GM21367 (cell line): ENCODE measurements around the gene NSMF.
A peak's percentile ranks its signal among the peaks of the same experiment; 100 is the strongest.

Source experiments
- ATAC-seq: cut with Tn5 transposase; IDR thresholded peaks from one replicate; pipeline ENCODE4 v1.9.1; 2021; ENCODE audit not compliant: unreplicated experiment

The NSMF gene

DNA sequence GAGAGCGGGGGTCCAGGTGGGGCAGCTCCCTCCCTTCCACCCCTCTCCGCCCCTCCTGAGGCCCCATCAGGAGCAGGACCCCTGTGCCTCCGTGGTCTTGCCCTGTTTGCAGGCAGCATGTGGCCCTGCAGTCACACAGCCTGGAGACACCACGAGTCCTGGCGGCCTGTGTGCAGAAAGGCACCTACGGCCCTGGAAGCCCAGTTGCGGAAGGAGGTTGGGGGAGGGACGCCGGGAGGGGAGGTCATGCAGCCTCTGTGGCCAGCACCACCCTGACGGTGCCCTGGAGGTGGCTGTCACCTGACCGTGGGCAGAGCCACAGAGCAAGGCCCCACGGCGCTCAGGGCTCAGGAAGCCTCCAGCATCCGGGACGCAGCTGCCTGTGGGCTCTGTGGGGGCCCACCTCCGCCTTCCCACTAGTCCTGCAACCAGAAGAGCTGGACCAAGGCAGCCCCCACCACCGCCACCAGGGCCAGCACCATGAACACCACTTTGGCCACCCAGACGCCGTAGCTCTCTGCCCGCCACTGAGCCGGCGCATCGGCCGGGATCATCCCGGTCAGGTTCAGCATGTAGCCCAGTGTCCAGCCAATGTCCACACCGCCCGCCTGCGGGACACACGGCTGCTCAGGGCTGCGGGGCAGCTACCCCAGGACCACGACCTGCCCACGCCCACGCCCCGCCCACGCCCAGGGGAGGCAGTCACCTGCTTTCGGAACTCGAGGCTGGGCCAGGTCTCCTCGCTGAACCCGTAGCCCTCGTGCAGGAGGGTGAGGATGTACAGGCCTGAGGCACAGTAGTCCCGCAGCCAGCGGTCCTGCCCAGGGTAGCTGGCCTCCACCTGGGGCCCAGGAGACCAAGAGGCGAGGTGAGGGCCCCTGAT is 24.4 kb downstream of the NSMF start:
- ATAC-seq = no peak

DNA sequence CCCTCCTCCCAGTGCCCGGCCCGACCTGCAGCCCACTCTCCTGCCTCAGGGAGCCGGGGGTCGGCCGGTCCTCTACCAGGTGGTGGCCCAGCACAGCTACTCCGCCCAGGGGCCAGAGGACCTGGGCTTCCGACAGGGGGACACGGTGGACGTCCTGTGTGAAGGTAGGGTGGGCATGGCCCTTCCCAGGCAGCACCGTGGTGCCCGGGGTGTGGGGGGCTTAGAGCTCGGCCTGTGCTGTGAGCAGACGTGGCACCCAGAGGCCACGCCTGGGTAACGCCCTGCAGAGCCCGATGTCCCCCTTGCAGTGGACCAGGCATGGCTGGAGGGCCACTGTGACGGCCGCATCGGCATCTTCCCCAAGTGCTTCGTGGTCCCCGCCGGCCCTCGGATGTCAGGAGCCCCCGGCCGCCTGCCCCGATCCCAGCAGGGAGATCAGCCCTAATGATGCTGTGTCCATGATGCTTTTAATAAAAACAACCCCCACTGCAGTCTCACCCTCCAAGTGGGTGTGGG is 25.2 kb downstream of the NSMF start:
- ATAC-seq = no peak

DNA sequence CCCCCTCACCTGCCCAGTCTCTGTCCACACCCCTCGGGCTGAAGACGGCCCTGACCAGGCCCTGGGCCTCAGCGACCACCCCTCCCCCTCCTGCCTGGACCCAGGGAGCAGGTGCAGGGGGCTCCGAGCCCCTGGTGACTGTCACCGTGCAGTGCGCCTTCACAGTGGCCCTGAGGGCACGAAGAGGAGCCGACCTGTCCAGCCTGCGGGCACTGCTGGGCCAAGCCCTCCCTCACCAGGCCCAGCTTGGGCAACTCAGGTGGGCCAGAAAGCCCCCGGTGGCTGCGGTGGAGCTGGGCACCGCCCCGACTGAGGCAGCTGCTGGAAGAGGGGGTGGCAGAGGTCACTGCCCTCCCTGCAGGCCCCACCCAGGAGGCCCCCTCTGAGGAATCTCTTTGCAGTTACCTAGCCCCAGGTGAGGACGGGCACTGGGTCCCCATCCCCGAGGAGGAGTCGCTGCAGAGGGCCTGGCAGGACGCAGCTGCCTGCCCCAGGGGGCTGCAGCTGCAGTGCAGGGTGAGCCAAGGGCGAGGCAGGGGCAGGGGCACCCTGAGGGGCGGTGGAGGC is 25.7 kb downstream of the NSMF start:
- ATAC-seq = no peak

DNA sequence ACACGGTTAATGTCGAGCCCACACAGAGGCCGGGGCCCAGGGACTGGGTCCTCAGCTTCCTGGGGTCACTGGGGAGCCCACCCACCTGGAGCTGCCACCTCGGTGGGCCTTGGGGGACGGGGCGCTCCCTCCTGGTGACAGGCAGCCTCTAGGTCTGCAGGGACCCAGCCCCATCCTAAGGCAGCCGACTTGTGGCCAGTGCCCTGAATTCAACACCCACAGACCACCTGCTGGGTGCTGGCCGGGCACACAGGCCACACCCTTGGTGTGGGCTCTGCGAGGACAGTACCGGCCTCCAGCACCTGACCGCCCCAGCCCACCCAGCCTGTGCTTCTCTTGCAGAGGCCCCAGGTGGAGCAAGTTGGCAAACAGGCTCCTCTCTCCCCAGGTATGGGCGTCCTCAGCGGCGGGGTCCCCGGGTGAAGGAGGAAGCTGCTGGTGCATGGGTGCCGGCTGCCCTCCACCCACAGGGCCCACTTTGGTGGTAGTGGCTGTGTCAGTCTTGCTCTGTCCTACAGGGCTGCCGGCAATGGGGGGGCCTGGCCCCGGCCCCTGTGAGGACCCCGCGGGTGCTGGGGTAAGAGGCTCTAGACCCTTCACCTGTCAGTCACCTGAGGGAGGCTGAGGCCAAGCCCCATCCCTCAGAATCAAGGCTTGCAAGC is 26.3 kb downstream of the NSMF start:
- no peak for ATAC-seq

DNA sequence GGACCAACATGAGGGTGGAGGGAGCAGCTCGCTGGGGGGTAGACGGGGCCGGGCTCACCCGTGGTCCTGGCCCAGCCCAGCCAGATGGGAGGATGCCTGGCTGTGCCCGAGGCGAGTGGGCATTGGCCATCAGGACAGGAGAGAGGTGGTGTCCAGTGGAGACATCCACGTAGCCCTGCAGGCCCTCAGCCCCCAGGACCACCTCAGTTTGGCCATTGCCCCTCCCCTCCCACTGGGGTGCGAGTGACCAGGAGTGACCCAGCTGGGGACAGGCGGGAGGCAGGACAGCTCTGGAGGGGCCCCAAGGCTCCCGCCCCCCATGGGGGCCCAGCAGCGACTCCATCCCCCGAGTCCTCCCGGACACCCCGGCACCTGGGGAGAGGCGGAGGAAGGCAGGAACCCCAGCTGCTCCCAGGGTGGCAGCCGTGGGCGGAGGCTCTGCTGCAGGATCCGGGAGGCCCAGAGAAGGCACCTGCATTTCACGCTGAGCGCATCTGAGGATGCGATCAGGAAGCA is 27.7 kb downstream of the NSMF start:
- no peak for ATAC-seq

DNA sequence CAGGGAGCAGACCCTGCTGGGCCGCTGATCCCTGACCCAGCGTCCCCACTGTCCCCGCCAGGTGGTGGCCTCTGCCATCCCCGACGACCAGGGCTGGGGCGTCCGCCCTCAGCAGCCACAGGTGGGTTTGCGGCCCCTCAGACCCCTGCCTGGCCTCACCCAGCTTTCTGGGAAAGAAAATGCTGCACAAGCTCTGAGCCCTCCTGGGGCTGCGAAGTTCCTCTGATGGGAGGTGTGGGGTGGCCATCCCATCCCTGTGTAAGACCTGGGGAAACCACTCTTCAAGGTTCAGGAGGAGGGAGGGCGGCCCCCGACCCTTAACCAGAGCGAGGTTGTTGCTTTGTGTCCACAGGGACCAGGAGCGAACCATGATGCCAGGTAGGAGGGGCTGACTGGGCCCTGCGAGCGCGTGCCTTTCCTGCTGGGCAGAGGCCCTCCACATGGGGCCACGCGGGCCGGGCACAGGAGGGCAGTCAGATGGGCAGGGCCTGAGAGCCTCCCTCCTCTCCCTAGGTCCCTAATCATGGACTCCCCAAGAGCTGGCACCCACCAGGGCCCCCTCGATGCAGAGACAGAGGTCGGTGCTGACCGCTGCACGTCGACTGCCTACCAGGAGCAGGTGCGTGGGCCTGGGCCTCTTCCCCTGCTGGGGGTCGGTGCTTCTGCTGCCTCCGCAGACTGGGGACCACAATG is 28.3 kb downstream of the NSMF start:
- no peak for ATAC-seq

DNA sequence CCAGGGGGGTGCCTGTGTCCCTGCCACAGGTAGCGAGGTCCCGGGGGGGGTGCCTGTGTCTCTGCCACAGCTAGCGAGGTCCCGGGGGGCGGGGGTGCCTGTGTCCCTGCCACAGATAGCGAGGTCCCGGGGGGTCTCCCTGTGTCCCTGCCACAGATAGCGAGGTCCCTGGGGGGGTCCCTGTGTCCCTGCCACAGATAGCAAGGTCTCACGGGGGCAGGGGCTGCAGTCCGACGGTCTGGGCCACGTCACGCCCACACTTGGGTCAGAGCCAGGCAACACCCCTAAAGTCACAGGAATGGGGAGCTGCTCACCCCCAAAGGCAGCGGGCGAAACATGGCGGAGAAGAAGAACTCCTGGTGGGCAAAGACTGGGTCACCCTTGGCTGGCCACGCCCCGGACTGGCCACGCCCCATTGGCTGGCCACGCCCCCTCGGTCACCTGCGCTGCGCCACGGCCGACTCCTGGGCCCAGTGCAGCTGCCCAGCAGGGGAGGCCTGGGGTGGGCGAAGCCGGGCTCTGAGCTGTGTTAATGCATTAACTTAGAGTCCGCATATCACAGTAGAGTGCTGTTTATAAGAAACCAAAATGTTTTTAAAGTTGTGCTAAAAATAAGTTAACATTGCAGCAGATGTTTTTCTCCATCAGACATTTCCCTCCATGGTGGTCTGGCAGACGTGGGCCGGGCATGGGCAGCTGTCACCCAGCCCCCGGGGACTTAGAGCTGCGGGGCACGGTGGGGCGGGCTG is 29.0 kb downstream of the NSMF start:
- ATAC-seq = no peak

DNA sequence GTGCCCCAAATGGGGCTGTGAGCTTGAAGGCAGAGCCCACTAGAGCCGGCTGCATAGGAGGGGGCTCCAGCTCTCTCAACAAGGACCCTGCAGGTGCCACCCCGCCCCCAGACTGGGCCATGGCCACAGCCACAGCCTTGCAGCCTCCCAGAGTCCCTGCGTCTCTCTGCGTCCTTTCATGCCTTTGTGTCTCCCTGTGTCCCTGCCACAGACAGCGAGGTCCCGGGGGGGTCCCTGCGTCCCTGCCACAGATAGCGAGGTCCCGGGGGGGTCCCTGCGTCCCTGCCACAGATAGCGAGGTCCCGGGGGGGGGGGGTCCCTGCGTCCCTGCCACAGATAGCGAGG is 29.6 kb downstream of the NSMF start:
- no peak for ATAC-seq

DNA sequence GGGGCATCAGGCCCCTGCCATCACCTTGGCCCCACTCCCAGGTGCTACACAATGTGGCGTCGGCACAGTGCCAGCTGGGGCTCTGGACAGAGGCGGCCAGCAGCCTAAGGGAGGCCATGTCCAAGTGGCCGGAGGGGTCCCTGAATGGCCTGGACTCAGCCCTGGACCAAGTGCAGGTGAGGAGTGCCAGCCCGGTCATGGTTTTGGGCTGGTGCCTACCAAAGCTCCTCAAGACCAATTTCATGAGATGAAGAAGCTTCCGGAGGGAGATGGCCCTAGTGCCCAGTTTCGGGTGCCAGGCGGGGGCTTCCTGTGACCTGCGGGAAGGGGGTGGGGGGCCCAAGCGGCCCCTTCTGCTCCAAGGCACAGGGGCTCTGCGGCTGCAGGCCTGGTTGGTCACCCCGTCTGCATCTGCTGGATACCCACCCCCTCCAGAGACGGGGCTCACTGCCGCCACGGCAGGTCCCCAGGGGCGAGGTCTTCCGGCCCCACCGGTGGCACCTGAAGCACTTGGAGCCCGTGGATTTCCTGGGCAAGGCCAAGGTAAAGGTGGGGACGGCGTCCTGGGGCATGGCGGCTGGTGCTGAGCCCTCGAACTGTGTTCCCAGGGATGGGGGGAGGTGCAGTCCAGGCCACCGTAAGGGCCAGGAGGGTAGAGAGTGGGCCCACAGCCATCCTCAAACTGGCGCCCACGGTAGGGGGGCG is 30.1 kb downstream of the NSMF start:
- ATAC-seq = no peak

DNA sequence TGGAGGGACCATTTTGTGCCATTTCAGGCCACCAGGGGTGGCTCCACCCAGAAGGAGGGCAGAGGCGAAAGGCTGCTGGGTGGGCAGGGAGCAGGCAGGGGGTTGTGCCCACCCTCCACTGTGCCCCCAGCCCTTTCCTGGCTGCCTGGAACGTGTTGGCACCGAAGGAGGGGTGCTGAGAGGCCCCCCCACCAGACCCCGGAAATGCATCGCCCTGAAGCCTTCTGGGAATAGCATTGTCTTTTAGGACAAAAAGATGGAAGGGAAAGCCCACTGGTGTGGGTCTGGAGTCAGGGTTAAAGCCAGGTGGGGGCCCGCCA is 30.9 kb downstream of the NSMF start:
- ATAC-seq = no peak

DNA sequence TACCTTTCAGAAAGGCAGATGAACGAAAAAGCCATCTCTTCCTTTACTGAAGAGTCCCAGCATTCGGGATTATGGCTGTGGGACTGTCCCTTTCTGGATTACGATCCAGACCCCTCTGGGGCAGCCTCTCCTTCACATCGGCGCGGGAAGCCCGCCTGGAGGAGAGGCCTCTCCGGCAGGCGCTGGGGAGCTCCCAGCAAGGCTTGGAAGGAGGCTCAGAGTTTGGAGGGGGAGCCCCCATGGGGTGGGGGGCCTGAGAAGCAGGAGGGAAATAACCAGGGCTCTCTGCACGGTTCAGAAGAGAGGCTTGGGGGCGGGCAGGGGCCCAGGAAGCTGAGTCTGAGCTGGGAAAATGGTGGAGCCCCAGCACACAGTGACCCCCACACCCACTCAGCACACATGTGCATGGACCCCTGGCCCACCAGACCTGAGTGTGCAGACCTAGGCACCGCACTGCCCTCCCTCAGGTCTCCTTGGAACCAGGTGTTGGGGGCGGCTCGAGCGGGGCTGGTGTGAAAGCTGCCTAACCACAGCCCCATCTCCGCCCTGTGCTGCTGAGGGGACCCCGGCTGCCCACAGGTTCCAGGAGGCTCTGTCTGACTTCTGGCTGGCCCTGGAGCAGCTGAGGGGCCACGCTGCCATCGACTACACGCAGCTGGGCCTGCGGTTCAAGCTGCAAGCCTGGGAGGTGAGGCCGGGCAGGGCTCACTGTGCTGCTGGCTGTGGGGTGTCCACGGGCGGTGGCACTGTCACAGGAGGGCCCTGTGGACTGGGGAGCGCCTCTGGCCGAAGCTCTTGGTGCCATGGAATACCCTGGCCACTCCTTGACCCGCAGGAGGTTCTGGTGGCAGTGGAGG is 31.5 kb downstream of the NSMF start:
- ATAC-seq = no peak

DNA sequence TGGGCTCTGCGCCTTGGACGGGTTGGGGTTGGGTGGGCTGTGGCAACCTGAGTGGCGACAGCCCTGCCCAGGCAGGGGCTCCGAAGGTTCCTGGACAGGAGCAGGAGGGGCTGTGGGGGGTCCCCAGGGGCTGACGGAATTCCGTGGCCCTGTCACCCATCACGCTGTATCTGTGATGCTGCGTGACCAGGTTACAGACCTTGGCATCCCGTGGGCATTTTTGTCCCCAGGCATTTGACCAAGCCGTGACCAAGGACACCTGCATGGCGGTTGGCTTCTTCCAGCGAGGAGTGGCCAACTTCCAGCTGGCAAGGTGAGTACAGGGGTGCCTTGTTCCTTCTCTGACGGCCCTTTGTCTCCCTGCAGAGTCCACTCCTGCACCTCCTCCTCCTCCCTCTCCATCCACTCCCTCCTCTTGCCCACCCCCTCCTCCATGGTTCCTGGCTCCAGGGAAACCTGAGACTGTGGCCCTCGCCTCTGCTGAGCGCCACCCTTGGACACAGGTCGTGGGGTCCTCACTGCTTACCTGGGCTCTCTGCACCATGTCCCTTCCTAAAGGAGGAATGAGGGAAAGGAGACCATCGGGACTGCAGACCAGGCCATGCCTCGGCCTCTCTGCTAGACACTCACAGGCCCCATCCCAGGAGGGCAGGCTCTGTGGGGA is 33.0 kb downstream of the NSMF start:
- no peak for ATAC-seq

DNA sequence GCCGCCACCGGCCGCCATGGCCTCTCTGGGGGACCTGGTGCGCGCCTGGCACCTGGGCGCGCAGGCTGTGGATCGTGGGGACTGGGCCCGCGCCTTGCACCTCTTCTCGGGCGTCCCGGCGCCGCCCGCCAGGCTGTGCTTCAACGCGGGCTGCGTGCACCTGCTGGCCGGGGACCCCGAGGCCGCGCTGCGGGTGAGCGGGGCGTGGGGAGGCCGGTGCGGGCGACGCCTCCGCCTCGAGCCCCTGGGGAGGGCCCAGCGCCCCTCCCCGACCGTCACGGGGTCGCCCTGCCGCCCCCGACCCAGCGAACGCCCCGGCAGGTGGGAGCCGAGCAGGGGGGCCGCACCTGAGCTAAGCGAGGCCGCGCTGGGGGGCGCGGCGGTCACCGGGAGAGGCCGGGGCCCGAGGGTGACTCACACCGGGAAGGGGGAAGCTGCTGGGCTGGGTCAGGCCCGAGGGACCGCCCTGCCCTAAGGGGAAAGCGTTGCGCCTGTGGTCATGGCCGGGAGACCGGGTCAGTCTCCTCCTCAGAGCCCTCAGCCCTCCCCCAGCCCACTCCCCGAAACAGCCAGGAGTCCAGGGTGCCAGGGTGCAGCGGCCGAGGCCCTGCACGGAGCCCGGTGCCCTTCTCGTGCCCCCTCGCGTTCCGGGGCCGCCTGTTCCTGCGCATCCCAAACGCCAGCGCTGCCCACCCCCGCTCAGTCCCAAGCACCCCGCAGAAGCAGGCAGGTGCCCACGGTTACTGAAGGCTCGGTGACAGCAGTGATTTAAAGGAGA is 35.4 kb downstream of the NSMF start:
- ATAC-seq = peak; percentile 13

DNA sequence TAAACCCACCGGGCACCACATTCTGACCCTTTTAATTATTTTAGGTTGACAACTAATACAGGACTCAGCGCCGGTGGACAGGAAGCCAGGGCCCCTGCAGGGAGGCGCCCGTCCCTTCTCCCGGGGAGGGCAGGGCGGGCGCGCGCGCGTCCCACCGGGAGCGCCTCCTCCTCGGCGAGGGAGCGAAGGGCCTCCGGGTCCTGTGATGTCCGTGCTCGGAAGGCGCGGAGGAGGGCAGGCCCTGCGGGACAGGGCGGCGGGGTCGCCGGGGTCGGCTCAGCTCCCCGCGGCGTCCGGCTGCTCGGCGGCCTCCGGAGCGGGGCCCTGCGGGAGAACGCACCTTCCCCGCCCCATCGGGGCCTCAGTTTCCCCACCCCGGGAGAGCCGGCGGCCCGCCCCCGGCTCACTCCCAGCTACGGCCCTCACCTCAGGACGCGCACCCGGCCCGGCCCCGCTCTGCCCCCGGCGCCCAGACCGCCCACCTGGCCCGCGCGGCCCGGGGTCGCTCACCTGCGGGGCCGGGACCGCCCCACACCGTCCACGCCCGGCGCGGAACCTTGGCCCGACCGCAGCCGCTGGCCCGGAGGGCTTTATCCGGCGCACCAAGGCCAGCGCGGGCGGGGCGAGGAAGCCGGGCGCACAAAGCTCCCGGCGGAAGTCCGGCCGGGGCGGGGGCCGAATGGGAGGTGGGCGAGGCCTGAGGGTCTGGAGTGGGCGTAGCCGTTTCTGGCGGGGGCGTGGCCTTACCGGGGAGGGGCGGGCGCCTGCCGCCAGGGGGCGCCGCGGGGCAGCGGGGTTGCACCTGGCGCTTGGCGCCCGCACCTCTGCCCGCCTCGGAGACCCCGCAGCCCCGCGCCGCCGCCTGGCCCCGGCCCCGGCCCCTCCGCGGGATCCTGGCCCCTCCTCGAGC is 36.3 kb downstream of the NSMF start, which contains the start of the genes EXD3 and NOXA1:
EXD3 (minus strand) TSS at position 559 of the 910 bp plus-strand sequence. CDS start 27,805 bp downstream, outside the sequence.
NOXA1 (plus strand) TSS at position 790 of the 910 bp plus-strand sequence. CDS start 137 bp downstream, outside the sequence.
- ATAC-seq = peak; percentile 79

DNA sequence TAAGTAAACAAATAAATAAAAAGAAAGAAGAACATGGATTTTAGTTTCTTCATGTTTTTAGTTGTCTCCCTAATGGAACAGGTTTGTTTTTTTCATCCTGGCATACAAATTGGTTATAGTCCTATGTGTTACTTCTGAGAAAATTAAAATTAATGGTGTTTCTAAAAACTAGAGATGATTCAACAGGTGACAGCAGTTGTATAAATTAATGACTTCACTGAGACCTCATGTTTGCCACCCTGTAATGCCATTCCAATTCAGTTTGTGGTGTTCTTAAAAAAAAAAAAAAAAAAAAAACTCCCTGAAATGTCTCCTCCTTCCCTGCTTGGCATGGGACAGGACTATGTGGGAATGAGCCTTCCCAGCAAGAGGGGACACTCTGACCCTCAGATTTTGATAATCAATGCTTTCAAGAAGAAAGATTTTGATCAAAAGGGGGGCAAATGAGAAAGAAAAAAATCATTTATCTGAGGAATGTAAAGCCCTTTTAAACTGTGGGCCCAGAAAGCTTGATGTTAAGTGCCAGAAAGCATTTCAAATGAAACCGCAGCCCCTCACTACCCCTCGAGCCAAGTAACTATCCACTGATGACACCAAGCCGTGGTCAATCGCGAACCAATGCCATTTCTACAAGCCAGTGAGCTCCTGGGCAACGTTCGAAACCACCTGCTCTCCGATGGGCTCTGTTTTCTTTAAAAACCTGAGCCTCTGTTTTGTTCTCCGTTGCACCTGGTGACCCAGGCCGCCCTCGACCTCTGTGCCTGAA is 37.1 kb downstream of the NSMF start:
- no peak for ATAC-seq
